ENCODE data around the gene TXNRD2.

Gene TXNRD2

GRCh38 chr22:19988965-19989724, 47.5 kb upstream of the TXNRD2 start:
- TF ChIP-seq FOXM1 (IDR thresholded peaks at IDR 0.05; ENCODE audit: borderline replicate concordance, low read depth) = no peak
- no peak for TF ChIP-seq REST (IDR thresholded peaks at IDR 0.05; ENCODE audit: low read depth)
- no peak for TF ChIP-seq ZBTB7A (IDR thresholded peaks at IDR 0.05; ENCODE audit: low read depth)
- TF ChIP-seq YY1 (IDR thresholded peaks at IDR 0.05; ENCODE audit: low read depth) = no peak
- TF ChIP-seq EP300 (IDR thresholded peaks at IDR 0.05; ENCODE audit: borderline replicate concordance) = no peak
- no peak for TF ChIP-seq EGR1 (IDR thresholded peaks at IDR 0.05)
- TF ChIP-seq USF1 (IDR thresholded peaks at IDR 0.05) = no peak
- TF ChIP-seq MAX (IDR thresholded peaks at IDR 0.05) = no peak
- no peak for TF ChIP-seq CREB1 (IDR thresholded peaks at IDR 0.05; ENCODE audit: low read depth)
- TF ChIP-seq TEAD4 (IDR thresholded peaks at IDR 0.05) = no peak
- no peak for TF ChIP-seq TAF1 (IDR thresholded peaks at IDR 0.05; ENCODE audit: low read depth)
- TF ChIP-seq NFIC (IDR thresholded peaks at IDR 0.05) = no peak
- no peak for TF ChIP-seq TCF12 (IDR thresholded peaks at IDR 0.05; ENCODE audit: low read depth)

- TF ChIP-seq EP300 (IDR thresholded peaks at IDR 0.05; ENCODE audit: borderline replicate concordance) = no peak
- TF ChIP-seq RAD21 (IDR thresholded peaks at IDR 0.05; ENCODE audit: low read depth) = no peak
- TF ChIP-seq NFIC (IDR thresholded peaks at IDR 0.05) = no peak
- no peak for TF ChIP-seq CEBPB (IDR thresholded peaks at IDR 0.05)
- TF ChIP-seq FOXM1 (IDR thresholded peaks at IDR 0.05; ENCODE audit: borderline replicate concordance, low read depth) = no peak
- TF ChIP-seq TEAD4 (IDR thresholded peaks at IDR 0.05) = no peak
- no peak for TF ChIP-seq CREB1 (IDR thresholded peaks at IDR 0.05; ENCODE audit: low read depth)
- no peak for TF ChIP-seq USF1 (IDR thresholded peaks at IDR 0.05)
- TF ChIP-seq TAF1 (IDR thresholded peaks at IDR 0.05; ENCODE audit: low read depth) = no peak
- no peak for TF ChIP-seq EGR1 (IDR thresholded peaks at IDR 0.05)
- no peak for TF ChIP-seq TCF12 (IDR thresholded peaks at IDR 0.05; ENCODE audit: low read depth)
- no peak for TF ChIP-seq MAX (IDR thresholded peaks at IDR 0.05)
- TF ChIP-seq ZBTB7A (IDR thresholded peaks at IDR 0.05; ENCODE audit: low read depth) = no peak
- TF ChIP-seq REST (IDR thresholded peaks at IDR 0.05; ENCODE audit: low read depth) = no peak
- no peak for TF ChIP-seq YY1 (IDR thresholded peaks at IDR 0.05; ENCODE audit: low read depth)
These were observed 46.8 kb upstream of the TXNRD2 start for GRCh38 chr22:19988331-19988808.

GRCh38 chr22:19987394-19988306, 46.0 kb upstream of the TXNRD2 start:
- TF ChIP-seq NFIC (IDR thresholded peaks at IDR 0.05) (no peak), TCF12 (IDR thresholded peaks at IDR 0.05; ENCODE audit: low read depth) (no peak), RAD21 (IDR thresholded peaks at IDR 0.05; ENCODE audit: low read depth) (no peak), REST (IDR thresholded peaks at IDR 0.05; ENCODE audit: low read depth) (no peak), CREB1 (IDR thresholded peaks at IDR 0.05; ENCODE audit: low read depth) (no peak)

Data from Ishikawa (cell line).